H1 (cell line): ENCODE results near the gene C17orf114.
A peak's percentile ranks its signal among the peaks of the same experiment; 100 is the strongest.

ENCODE experiments used
- CTCF ChIA-PET: fragments of 300-600 bp; sonication (Branson Sonifier 250); formaldehyde crosslinking; loops from one replicate; lab custom pipeline; 2021; ENCODE audit not compliant: partially characterized antibody; lab: Charles Lee
- POLR2A ChIA-PET: fragments of 300-600 bp; sonication (Branson Sonifier 250); formaldehyde crosslinking; loops from one replicate; lab custom pipeline; 2021; ENCODE audit warnings: inconsistent platforms; ENCODE audit not compliant: partially characterized antibody; lab: Charles Lee
- DNase-seq, 2 experiments: peaks; one replicate each; pipeline versions ENCODE4 v3.0.0 to v3.0.0-alpha.2; 2010 to 2022; ENCODE audit warnings: low spot score in 2 of 2, low read depth in 1 of 2, mixed read lengths in 1 of 2
- FAIRE-seq: peaks from 2 replicates; lab custom pipeline; 2011; peaks lifted over from hg19 to GRCh38; lab: Jason Lieb, UNC
- H2AFZ ChIP-seq: 2 replicates; pipeline ENCODE4 v1.8.1; 2012; ENCODE audit warnings: low read length, inconsistent platforms
- H2AK5ac ChIP-seq: 2 replicates; pipeline ENCODE4 v1.6.1; 2013; ENCODE audit warnings: low read depth, low read length
- H2BK120ac ChIP-seq: replicated peaks from 2 replicates; pipeline ENCODE3; 2013; ENCODE audit warnings: low read depth, low read length, inconsistent platforms
- H2BK12ac ChIP-seq: 2 replicates; pipeline ENCODE4 v1.6.1; 2013; ENCODE audit warnings: low read depth, low read length
- H2BK15ac ChIP-seq: 2 replicates; pipeline ENCODE4 v1.6.1; 2013; ENCODE audit warnings: low read length
- H2BK20ac ChIP-seq: 2 replicates; pipeline ENCODE4 v1.6.1; 2013; ENCODE audit warnings: low read length
- H2BK5ac ChIP-seq: 2 replicates; pipeline ENCODE4 v1.6.1; 2013; ENCODE audit warnings: low read depth, low read length
- H3K14ac ChIP-seq: 2 replicates; pipeline ENCODE4 v1.6.1; 2013; ENCODE audit warnings: inconsistent platforms; ENCODE audit not compliant: insufficient read length
- H3K18ac ChIP-seq: 2 replicates; pipeline ENCODE4 v1.6.1; 2013; ENCODE audit warnings: low read length; ENCODE audit errors: extremely low read depth
- H3K23ac ChIP-seq: 2 replicates; pipeline ENCODE4 v1.6.1; 2013; ENCODE audit warnings: inconsistent platforms; ENCODE audit not compliant: insufficient read length
- H3K23me2 ChIP-seq: 2 replicates; pipeline ENCODE4 v1.6.1; 2013; ENCODE audit warnings: low read depth, low read length
- H3K27ac ChIP-seq: 2 replicates; pipeline ENCODE4 v1.6.1; 2011; ENCODE audit warnings: low read depth, low read length, inconsistent platforms
- H3K27me3 ChIP-seq, 4 experiments: replicated peaks in 1 of 4; 1 replicate in 1 of 4; 2 replicates in 3 of 4; pipeline versions ENCODE4 v1.6.1 to v1.8.1; 2011 to 2013; ENCODE audit warnings: low read length in 3 of 4, mild to moderate bottlenecking in 3 of 4, inconsistent platforms in 2 of 4, mixed read lengths in 2 of 4, moderate library complexity in 1 of 4; ENCODE audit not compliant: control insufficient read depth in 3 of 4, insufficient read depth in 3 of 4; ENCODE audit errors: extremely low read depth in 1 of 4
- H3K36me3 ChIP-seq, 4 experiments: 2 replicates each; pipeline versions ENCODE4 v1.6.1 to v1.8.1; 2011 to 2013; ENCODE audit warnings: mild to moderate bottlenecking in 4 of 4, low read length in 3 of 4, moderate library complexity in 2 of 4, control low read depth in 1 of 4, inconsistent platforms in 1 of 4; ENCODE audit not compliant: insufficient read depth in 4 of 4, control insufficient read depth in 2 of 4
- H3K4ac ChIP-seq: replicated peaks from 2 replicates; pipeline ENCODE3; 2013; ENCODE audit warnings: low read length, low read depth, mixed read lengths, inconsistent platforms; ENCODE audit not compliant: insufficient read length
- H3K4me1 ChIP-seq, 4 experiments: replicated peaks in 1 of 4; 1 replicate in 1 of 4; 2 replicates in 3 of 4; pipeline versions ENCODE4 v1.6.1 to v1.8.1; 2011 to 2013; ENCODE audit warnings: low read length in 3 of 4, inconsistent platforms in 2 of 4, mixed read lengths in 1 of 4; ENCODE audit not compliant: insufficient read depth in 4 of 4, control insufficient read depth in 3 of 4
- H3K4me2 ChIP-seq, 2 experiments: 2 replicates each; pipeline versions ENCODE4 v1.6.1 to v1.8.1; 2011 to 2013; ENCODE audit warnings: low read depth in 2 of 2, low read length in 2 of 2, control low read depth in 1 of 2, inconsistent platforms in 1 of 2, mild to moderate bottlenecking in 1 of 2; ENCODE audit not compliant: insufficient read depth in 1 of 2
- H3K4me3 ChIP-seq, 4 experiments: fragments of 200-600, 300-600 bp in 1 of 4; sonication (generic), shearing (Covaris generic), sonication (Bioruptor Twin) in 1 of 4; 2 replicates each; pipeline versions ENCODE4 v1.5.1 to v1.8.1; 2011 to 2016; ENCODE audit warnings: low read length in 4 of 4, low read depth in 3 of 4, control low read depth in 2 of 4, inconsistent platforms in 2 of 4, mild to moderate bottlenecking in 2 of 4, mixed read lengths in 1 of 4, moderate library complexity in 1 of 4; ENCODE audit not compliant: insufficient read depth in 2 of 4; ENCODE audit errors: extremely low read depth in 1 of 4
- H3K56ac ChIP-seq: replicated peaks from 2 replicates; pipeline ENCODE3; 2013; ENCODE audit warnings: low read depth, mild to moderate bottlenecking, mixed read lengths, low read length, inconsistent platforms; ENCODE audit not compliant: insufficient read length
- H3K79me1 ChIP-seq: 2 replicates; pipeline ENCODE4 v1.6.1; 2013; ENCODE audit warnings: low read depth, low read length, control low read depth
- H3K79me2 ChIP-seq, 2 experiments: 2 replicates each; pipeline versions ENCODE4 v1.6.1 to v1.8.1; 2012 to 2013; ENCODE audit warnings: low read length in 2 of 2, mild to moderate bottlenecking in 2 of 2, inconsistent platforms in 1 of 2; ENCODE audit not compliant: insufficient read depth in 2 of 2, control insufficient read depth in 1 of 2
- H3K9ac ChIP-seq, 4 experiments: replicated peaks in 1 of 4; 1 replicate in 1 of 4; 2 replicates in 3 of 4; pipeline versions ENCODE4 v1.6.1 to v1.8.1; 2011 to 2013; ENCODE audit warnings: low read depth in 3 of 4, low read length in 3 of 4, control low read depth in 2 of 4, mild to moderate bottlenecking in 2 of 4, moderate library complexity in 2 of 4, inconsistent platforms in 1 of 4; ENCODE audit errors: extremely low read depth in 1 of 4
- H3K9me3 ChIP-seq, 2 experiments: 2 replicates each; pipeline versions ENCODE4 v1.6.1 to v1.8.1; 2012 to 2013; ENCODE audit warnings: mild to moderate bottlenecking in 2 of 2, moderate library complexity in 2 of 2, control low read depth in 1 of 2, inconsistent platforms in 1 of 2, low read depth in 1 of 2, low read length in 1 of 2, mixed read lengths in 1 of 2; ENCODE audit not compliant: insufficient read depth in 2 of 2
- H4K20me1 ChIP-seq, 2 experiments: replicated peaks in 1 of 2; 2 replicates each; pipeline versions ENCODE3 to v1.8.1; 2011 to 2013; ENCODE audit warnings: inconsistent platforms in 2 of 2, low read length in 2 of 2, mild to moderate bottlenecking in 1 of 2; ENCODE audit not compliant: insufficient read depth in 2 of 2, control insufficient read depth in 1 of 2
- H4K5ac ChIP-seq: 2 replicates; pipeline ENCODE4 v1.6.1; 2013; ENCODE audit warnings: low read length, low read depth, mixed read lengths, inconsistent platforms; ENCODE audit not compliant: insufficient read length
- H4K8ac ChIP-seq: 2 replicates; pipeline ENCODE4 v1.8.0; 2013; ENCODE audit warnings: mild to moderate bottlenecking, moderate library complexity, low read length, inconsistent platforms; ENCODE audit not compliant: insufficient read depth; ENCODE audit errors: extremely low read depth
- H4K91ac ChIP-seq: replicated peaks from 2 replicates; pipeline ENCODE3; 2013; ENCODE audit warnings: low read length, mixed read lengths, inconsistent platforms; ENCODE audit not compliant: insufficient read length
- CEBPB ChIP-seq: IDR thresholded peaks from 2 replicates; pipeline ENCODE4 v1.6.1; 2012; ENCODE audit warnings: low read depth, low read length
- EP300 ChIP-seq, 2 experiments: IDR thresholded peaks; 1 replicate in 1 of 2; 2 replicates in 1 of 2; pipeline ENCODE4 v1.6.1; 2011 to 2012; ENCODE audit warnings: low read depth in 2 of 2, low read length in 2 of 2, mild to moderate bottlenecking in 2 of 2, borderline replicate concordance in 1 of 2, inconsistent platforms in 1 of 2, moderate library complexity in 1 of 2
- FOSL1 ChIP-seq: IDR thresholded peaks from 2 replicates; pipeline ENCODE4 v1.6.1; 2011; ENCODE audit warnings: mild to moderate bottlenecking, low read depth, low read length, moderate library complexity; ENCODE audit not compliant: insufficient read depth
- GABPA ChIP-seq: IDR thresholded peaks from 2 replicates; pipeline ENCODE4 v1.6.1; 2011; ENCODE audit warnings: mild to moderate bottlenecking, low read length, moderate library complexity, borderline replicate concordance; ENCODE audit not compliant: insufficient read depth
- POLR2AphosphoS5 ChIP-seq: IDR thresholded peaks from 2 replicates; pipeline ENCODE4 v1.6.1; 2011; ENCODE audit warnings: low read depth, low read length
- SIN3A ChIP-seq, 2 experiments: IDR thresholded peaks in 1 of 2; conservative IDR thresholded peaks in 1 of 2; 2 replicates each; pipeline ENCODE4 v1.6.1; 2011 to 2012; ENCODE audit warnings: low read length in 2 of 2, improper control_type of control experiment in 1 of 2, low read depth in 1 of 2, mild to moderate bottlenecking in 1 of 2
- SIX5 ChIP-seq: IDR thresholded peaks from 2 replicates; pipeline ENCODE4 v1.6.1; 2011; ENCODE audit warnings: mild to moderate bottlenecking, low read depth, low read length
- SP2 ChIP-seq: IDR thresholded peaks from 2 replicates; pipeline ENCODE4 v1.6.1; 2012; ENCODE audit warnings: mild to moderate bottlenecking, low read length, inconsistent platforms
- SUZ12 ChIP-seq: fragments of 200-600 bp; sonication (generic); IDR thresholded peaks from 2 replicates; pipeline ENCODE4 v1.6.1; 2012; ENCODE audit warnings: mild to moderate bottlenecking, inconsistent platforms, low read length, moderate library complexity, mixed read lengths
- WGBS, 2 experiments: shearing (Covaris generic) in 1 of 2; methylation state at CpG; one replicate each; pipeline versions ENCODE4 v1.1.6 to v1.1.7; 2013 to 2015; ENCODE audit warnings: low lambda C conversion rate in 2 of 2, mixed read lengths in 2 of 2, inconsistent platforms in 1 of 2, low coverage in 1 of 2, missing lambda C conversion rate in 1 of 2; ENCODE audit not compliant: insufficient replicate concordance in 2 of 2, insufficient coverage in 1 of 2, insufficient read length in 1 of 2; ENCODE audit errors: extremely low coverage in 1 of 2, missing lambda C conversion rate in 1 of 2; 5-methylcytosine and 5-hydroxymethylcytosine counted together

C17orf114 gene

DNA sequence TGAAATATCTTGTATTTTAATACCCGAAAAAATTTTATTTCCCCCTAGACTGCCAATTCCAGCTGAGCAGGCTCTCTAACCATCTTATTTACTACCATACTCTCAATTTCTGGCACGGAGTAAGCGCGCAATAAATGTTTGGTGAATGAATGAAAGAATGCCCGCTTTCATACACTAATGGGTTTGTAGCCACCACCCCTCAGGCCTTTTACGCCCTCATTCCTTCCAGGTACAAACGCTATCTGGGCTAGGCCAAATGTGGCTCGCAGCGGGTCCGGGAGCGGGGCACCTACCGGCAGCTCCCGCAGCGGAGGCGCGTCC lies 4.3 kb upstream of the C17orf114 start:
- Histone ChIP-seq H4K20me1 (no peaks in the 10 kb centered on the region), H2BK5ac (no peak overlapping the region), H4K5ac (no peak overlapping the region), H3K14ac (no peak overlapping the region), H3K4me2 (peak overlapping the region; percentile 75 to 91), H3K9me3 (no peaks in the 10 kb centered on the region), H2BK12ac (no peak overlapping the region), H2BK15ac (no peak overlapping the region), H4K8ac (no peak overlapping the region), H3K27ac (no peak overlapping the region), H2AFZ (peak overlapping the region; percentile 98), H2BK20ac (no peak overlapping the region), H3K4me1 (peaks cover 0 to 5% (median 4%) of the 10 kb centered on the region in 4 experiments; a peak in 3 of 7 replicates), H3K79me2 (0 out of 4 replicates have a peak, but pooled peaks cover 0 to 3% of the 10 kb centered on the region in 2 experiments), H3K18ac (no peak overlapping the region), H3K36me3 (peaks cover 0 to 19% (median 5%) of the 10 kb centered on the region in 4 experiments; a peak in 5 of 8 replicates), H3K79me1 (no peaks in the 10 kb centered on the region), H2BK120ac (no peak overlapping the region), H3K4me3 (peak overlapping the region; percentile 68 to 97 (median 79)), H3K56ac (peak overlapping the region; percentile 46), H3K4ac (no peak overlapping the region), H4K91ac (peak overlapping the region; percentile 30), H3K9ac (peak overlapping the region; percentile 49 to 73 (median 55); a peak in 6 of 7 replicates), H3K23ac (no peak overlapping the region), H2AK5ac (no peak overlapping the region), H3K23me2 (peaks cover 6% of the 10 kb centered on the region; the same call in 1 of the 2 replicates), H3K27me3 (no peaks in the 10 kb centered on the region; a peak in 1 of 7 replicates)
- ChIA-PET POLR2A (interaction anchor here (0.6 to 2.8 kb wide), 14 partner anchors 9 to 133 kb away, joined by 3 to 25 read pairs (median 4); partner anchors contain the start of genes GLTPD2, PSMB6, RNF167 and SLC25A11), CTCF (interaction anchor here (0.8 to 3.0 kb wide), 8 partner anchors 16 to 228 kb away, joined by 3 to 14 read pairs (median 4); no protein-coding TSS in a partner anchor)
- WGBS, 2 experiments, result 2% methylated on average over 16 of the region's 16 CpGs; no CpG with 5 or more reads in 1 of the 2 experiments
- TF ChIP-seq SIN3A (conservative IDR thresholded peaks at IDR 0.05 in 1 of 2, IDR thresholded peaks at IDR 0.05 in 1 of 2; ENCODE audit: low read depth in 1 of 2, low read length in 2 of 2) (peak in 1 of 2 experiments; percentile 22; a peak in 1 of 4 replicates), SUZ12 (no peak), CEBPB (no peak), GABPA (no peak), SP2 (no peak), FOSL1 (no peak), POLR2AphosphoS5 (no peak), EP300 (IDR thresholded peaks at IDR 0.05; ENCODE audit: borderline replicate concordance in 1 of 2, low read depth in 2 of 2, low read length in 2 of 2) (no peak), SIX5 (no peak)
- no peak for DNase-seq
- no peak for FAIRE-seq
